ENCODE results near the gene MAD1L1.

GRCh38 chr7:2132243-2132642 lies 100.5 kb downstream of the MAD1L1 start:
- TF ChIP-seq EZH2phosphoT487 (IDR thresholded peaks at IDR 0.05; ENCODE audit: insufficient read depth, low read depth) (no peak), EZH2 (IDR thresholded peaks at IDR 0.05; ENCODE audit: insufficient read depth, poor library complexity, severe bottlenecking) (no peak)
